PC-9 (cell line): ENCODE data around the gene RASAL2.

Source experiments
- EZH2 ChIP-seq: fragments of 200-600 bp; sonication (generic); IDR thresholded peaks from 2 replicates; pipeline ENCODE4 v1.8.0; 2017; ENCODE audit warnings: antibody characterized with exemption, low read depth
- TF ChIP-seq, protein P1 (sequence below): fragments of 200-600 bp; sonication (generic); conservative IDR thresholded peaks from 2 replicates; pipeline ENCODE4 v1.6.1; 2017; ENCODE audit warnings: mixed run types, antibody characterized with exemption, mild to moderate bottlenecking, moderate library complexity

DNA sequence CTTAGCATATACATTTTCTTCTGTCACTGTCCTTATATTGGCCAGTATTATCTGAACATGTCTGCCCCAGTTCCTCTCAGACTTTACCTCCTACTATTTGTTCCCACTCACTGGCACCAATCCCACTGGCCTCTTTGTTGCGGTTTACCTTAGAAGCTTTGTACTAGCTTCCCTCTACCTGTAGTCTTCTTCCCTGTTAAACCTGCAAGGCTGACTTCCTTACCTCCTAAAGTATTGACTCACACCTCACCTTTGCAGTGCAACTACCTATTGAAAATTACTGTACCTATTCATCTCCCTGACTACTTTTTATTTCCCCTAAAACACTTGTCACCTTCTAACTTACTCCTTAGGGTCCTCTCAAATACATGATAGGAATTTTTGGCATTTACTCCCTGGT is 291.8 kb downstream of the RASAL2 start:
- TF ChIP-seq, protein P1, sequence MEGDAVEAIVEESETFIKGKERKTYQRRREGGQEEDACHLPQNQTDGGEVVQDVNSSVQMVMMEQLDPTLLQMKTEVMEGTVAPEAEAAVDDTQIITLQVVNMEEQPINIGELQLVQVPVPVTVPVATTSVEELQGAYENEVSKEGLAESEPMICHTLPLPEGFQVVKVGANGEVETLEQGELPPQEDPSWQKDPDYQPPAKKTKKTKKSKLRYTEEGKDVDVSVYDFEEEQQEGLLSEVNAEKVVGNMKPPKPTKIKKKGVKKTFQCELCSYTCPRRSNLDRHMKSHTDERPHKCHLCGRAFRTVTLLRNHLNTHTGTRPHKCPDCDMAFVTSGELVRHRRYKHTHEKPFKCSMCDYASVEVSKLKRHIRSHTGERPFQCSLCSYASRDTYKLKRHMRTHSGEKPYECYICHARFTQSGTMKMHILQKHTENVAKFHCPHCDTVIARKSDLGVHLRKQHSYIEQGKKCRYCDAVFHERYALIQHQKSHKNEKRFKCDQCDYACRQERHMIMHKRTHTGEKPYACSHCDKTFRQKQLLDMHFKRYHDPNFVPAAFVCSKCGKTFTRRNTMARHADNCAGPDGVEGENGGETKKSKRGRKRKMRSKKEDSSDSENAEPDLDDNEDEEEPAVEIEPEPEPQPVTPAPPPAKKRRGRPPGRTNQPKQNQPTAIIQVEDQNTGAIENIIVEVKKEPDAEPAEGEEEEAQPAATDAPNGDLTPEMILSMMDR, result no peak
- no peak for TF ChIP-seq EZH2
